GM23248 (cell line): ENCODE data around the gene FZD10.

Experiments used
- EZH2 ChIP-seq: fragments of 200-600 bp; sonication (generic); IDR thresholded peaks from 2 replicates; pipeline ENCODE4 v1.6.1; 2018; ENCODE audit warnings: antibody characterized with exemption, mild to moderate bottlenecking; ENCODE audit not compliant: insufficient read depth, poor library complexity, severe bottlenecking
- EZH2phosphoT487 ChIP-seq: fragments of 200-600 bp; sonication (generic); IDR thresholded peaks from 2 replicates; pipeline ENCODE4 v1.6.1; 2018; ENCODE audit warnings: antibody characterized with exemption, moderate library complexity, mild to moderate bottlenecking, low read depth; ENCODE audit not compliant: insufficient read depth

DNA sequence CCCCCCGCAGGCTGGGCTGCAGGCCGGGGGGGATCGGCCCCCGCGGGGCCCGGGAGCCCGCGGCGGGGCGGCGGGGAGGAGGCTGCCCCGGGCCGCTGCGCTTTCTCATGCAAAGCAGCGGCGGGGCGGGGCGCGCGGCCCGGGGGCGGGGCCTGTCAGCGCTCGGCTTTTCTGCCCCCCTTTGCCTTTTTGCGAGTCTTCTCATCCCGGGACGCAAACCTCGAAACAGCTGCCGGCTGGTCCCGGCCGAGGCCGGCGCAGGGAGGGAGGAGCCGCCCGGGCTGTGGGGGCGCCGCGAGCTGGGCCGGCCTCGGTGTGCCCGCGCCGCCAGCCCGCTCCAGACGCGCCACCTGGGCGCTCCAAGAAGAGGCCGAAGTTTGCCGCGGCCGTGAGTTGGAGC is at the start of gene FZD10:
- TF ChIP-seq EZH2 (no peak), EZH2phosphoT487 (no peak)
